Measurements from ENCODE around the gene PIK3C2B.

The PIK3C2B gene

GRCh38 chr1:204478921-204479320, 15.7 kb downstream of the PIK3C2B start:
- DNase-seq = no peak

- DNase-seq = no peak
These were observed 16.3 kb downstream of the PIK3C2B start for GRCh38 chr1:204478172-204478899.

- DNase-seq = no peak
These were observed 17.4 kb downstream of the PIK3C2B start for GRCh38 chr1:204477036-204477740.

GRCh38 chr1:204476563-204476962, 18.0 kb downstream of the PIK3C2B start:
- DNase-seq = no peak

- no peak for DNase-seq
These were observed 18.8 kb downstream of the PIK3C2B start for GRCh38 chr1:204475656-204476432.

GRCh38 chr1:204473400-204473965, 21.1 kb downstream of the PIK3C2B start:
- DNase-seq = no peak

- DNase-seq = no peak
These were observed 21.9 kb downstream of the PIK3C2B start for GRCh38 chr1:204472660-204473059.

GRCh38 chr1:204471687-204472086, 22.9 kb downstream of the PIK3C2B start:
- DNase-seq = no peak

GRCh38 chr1:204469304-204469703, 25.3 kb downstream of the PIK3C2B start:
- DNase-seq = no peak

GRCh38 chr1:204468766-204469302, 25.8 kb downstream of the PIK3C2B start:
- no peak for DNase-seq

- no peak for DNase-seq
These were observed 26.4 kb downstream of the PIK3C2B start for GRCh38 chr1:204468206-204468605.

- DNase-seq = no peak
These were observed 27.9 kb downstream of the PIK3C2B start for GRCh38 chr1:204466416-204467405.

GRCh38 chr1:204465546-204466415, 28.8 kb downstream of the PIK3C2B start:
- DNase-seq = no peak

GRCh38 chr1:204464701-204465100, 29.9 kb downstream of the PIK3C2B start:
- DNase-seq = no peak

- no peak for DNase-seq
These were observed 30.4 kb downstream of the PIK3C2B start for GRCh38 chr1:204464187-204464631.

- DNase-seq = no peak
These were observed 31.2 kb downstream of the PIK3C2B start for GRCh38 chr1:204463125-204464060.

- no peak for DNase-seq
These were observed 32.4 kb downstream of the PIK3C2B start for GRCh38 chr1:204462229-204462561.

- no peak for DNase-seq
These were observed 33.0 kb downstream of the PIK3C2B start for GRCh38 chr1:204461331-204462228.

- no peak for DNase-seq
These were observed 34.3 kb downstream of the PIK3C2B start for GRCh38 chr1:204460346-204460745.
